Activated CD4-positive, CD25-positive, alpha-beta regulatory T cell (primary cell): ENCODE results near the gene RAB44.
"Not testable (repeated sequence)": the region's sequence is repeated elsewhere in the genome, so short reads cannot be mapped to it uniquely, and the experiment has no call there.

ENCODE experiments used
- DNase-seq, 4 experiments: peaks; one replicate each; lab custom pipeline; 2025; lab: John Stamatoyannopoulos, UW

Gene RAB44

DNA sequence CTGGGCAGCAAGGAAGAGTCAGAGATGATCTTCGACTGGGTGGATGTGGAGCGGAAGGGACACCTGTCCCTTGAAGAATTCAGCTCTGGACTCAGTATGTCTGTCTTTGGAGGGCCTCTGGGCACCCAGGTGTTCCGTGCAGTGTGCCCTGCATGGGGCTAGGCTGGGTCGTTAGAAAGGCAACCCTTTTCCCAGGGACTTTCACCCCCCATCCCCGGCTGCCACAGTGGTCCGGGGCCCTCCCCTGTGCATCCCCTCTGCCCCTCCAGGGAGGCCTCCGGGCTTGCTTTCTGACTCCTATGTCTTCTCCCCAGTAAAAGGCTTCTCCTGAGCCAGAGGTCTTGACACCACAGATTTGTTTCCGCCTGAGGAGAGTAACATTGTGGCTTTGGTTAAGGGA, 16.2 kb downstream of the RAB44 start:
- DNase-seq = no peak

GRCh38 chr6:36714511-36714910, 16.9 kb downstream of the RAB44 start:
- DNase-seq = no peak

GRCh38 chr6:36715469-36715868, 17.8 kb downstream of the RAB44 start:
- DNase-seq = no peak

GRCh38 chr6:36716476-36717093, 19.0 kb downstream of the RAB44 start:
- DNase-seq = no peak

GRCh38 chr6:36717231-36717825, 19.7 kb downstream of the RAB44 start:
- no peak for DNase-seq

- no peak for DNase-seq
Measured at GRCh38 chr6:36717871-36718540, 20.4 kb downstream of the RAB44 start.

DNA sequence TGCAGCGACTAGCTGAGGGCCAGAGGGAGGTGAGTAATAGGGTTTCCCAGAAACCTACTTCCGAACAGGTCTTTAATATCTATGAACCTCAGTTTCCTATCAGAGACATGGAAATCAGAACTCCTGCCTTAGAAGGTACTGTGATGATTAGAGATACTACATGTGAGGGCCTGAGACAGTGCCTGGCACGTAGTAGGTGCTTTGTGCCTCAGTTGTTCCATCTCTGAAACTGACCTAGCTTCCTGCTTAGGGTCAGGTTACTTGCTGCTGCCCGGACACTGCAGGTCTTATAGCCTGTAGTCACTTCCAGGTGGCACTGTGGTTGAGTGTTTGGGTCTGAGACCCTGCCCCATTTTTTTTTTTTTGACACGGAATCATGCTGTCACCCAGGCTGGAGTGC, 20.9 kb downstream of the RAB44 start:
- no peak for DNase-seq

GRCh38 chr6:36719126-36719525, 21.5 kb downstream of the RAB44 start:
- DNase-seq = no peak

GRCh38 chr6:36720251-36721141, 22.9 kb downstream of the RAB44 start:
- DNase-seq = no peak

DNA sequence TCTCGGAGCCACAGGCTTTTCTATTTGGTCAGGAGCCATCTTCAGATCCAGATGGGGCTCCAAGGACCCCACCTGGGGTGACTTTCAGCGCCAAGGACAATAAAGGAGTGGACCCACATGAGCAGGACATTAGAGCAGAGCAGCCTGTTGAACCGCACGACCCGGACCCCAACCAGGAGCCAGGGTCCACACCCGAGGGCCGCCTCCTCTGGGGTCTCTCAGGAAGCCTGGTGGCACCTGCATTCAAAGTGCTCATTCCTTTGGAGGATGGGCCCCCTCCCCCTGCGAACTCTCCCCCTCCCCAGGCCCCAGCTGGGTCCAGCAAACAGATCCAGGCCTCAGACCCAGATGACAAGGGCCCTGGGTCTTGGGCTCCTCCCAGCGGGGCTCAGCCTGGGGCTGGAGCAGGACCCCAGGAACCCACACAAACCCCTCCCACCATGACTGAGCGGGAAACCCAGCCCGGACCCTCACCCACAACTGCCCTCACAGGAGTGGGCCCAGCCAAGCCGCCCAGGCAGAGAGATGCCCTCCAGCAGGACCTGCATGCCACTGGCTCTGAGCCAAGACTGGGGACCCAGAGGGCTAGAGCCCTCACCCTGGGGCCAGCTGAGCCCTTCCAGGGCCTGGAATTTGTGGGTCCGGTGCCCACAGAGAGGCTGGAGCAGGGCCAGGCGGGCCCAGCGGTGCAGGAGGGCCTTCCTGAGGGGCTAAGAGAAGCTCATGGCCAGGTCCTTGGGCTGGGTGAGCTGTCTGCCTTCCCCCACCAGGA, 23.9 kb downstream of the RAB44 start:
- no peak for DNase-seq

DNA sequence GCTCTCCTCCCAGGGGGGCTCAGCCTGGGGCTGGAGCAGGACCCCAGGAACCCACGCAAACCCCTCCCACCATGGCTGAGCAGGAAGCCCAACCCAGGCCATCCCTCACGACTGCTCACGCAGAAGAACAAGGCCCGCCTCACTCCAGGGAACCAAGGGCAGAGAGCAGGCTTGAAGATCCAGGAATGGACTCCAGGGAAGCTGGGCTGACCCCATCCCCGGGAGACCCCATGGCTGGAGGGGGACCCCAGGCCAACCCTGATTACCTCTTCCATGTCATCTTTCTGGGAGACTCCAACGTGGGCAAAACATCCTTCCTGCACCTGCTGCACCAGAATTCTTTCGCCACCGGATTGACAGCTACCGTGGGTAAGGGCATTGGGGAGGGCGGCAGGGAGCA, 24.7 kb downstream of the RAB44 start:
- DNase-seq = no peak

DNA sequence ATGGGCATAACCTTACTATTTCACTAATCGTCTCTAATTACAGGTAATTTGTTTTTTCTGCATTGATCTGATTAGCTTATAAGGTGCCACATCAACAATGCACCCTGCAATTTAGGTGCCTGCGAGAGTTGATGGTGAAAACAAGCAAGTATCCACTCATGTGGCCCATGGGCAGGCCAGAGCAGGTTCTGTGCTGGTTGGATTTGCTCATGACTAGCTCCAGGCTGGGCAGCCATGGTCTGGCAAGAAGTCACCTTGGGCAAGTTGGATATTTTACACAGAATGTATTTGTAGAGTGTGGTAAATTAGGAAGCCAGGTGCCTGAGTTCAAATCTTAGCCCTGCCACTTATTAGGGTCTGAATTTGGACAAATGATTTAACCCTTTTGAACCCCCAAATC, 25.3 kb downstream of the RAB44 start:
- no peak for DNase-seq

GRCh38 chr6:36723992-36724391, 26.4 kb downstream of the RAB44 start:
- DNase-seq = not testable (repeated sequence)

DNA sequence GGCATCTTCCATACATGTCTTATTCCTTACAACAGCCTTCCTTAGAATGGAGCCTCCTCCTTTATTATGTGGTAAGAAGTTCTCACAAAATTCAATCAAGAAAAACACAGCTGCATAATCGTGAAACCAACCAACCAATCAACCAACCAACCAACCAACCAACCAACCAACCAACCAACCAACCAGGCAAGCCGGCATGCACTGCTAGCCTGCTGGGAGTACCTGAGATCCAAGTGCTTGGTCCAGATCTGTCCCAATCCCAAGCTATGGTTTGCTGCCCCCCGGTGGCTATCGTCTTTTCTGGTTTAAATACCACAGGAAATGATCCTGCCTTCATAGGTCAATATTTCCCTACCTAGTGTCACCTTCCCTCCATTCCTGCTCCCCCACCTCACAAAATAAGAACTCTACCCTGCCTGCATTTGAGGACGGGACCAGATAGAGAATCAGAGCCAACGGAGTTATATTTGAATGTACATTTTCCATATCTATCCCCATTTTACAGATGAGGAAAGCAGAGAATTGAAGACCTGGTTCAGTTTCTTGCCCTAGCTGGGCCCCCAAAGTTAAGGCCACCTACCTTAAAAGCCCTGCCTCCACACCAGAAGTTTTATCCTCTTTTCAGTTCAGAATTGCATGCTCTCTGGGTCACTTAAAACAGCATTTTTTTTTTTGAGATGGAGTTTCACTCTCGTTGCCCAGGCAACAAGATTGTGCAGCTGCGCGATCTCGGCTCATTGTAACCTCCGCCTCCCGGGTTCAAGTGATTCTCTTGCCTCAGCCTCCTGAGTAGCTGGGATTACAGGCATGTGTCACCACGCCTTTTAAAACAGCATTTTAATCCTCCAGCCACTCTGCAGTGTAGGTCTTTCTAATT, 27.1 kb downstream of the RAB44 start:
- peak in 1 of 4 experiments; percentile 34 for DNase-seq

- no peak for DNase-seq
Measured at GRCh38 chr6:36725581-36725980, 28.0 kb downstream of the RAB44 start.

- DNase-seq = no peak
Measured at GRCh38 chr6:36727505-36728021, 29.9 kb downstream of the RAB44 start.

DNA sequence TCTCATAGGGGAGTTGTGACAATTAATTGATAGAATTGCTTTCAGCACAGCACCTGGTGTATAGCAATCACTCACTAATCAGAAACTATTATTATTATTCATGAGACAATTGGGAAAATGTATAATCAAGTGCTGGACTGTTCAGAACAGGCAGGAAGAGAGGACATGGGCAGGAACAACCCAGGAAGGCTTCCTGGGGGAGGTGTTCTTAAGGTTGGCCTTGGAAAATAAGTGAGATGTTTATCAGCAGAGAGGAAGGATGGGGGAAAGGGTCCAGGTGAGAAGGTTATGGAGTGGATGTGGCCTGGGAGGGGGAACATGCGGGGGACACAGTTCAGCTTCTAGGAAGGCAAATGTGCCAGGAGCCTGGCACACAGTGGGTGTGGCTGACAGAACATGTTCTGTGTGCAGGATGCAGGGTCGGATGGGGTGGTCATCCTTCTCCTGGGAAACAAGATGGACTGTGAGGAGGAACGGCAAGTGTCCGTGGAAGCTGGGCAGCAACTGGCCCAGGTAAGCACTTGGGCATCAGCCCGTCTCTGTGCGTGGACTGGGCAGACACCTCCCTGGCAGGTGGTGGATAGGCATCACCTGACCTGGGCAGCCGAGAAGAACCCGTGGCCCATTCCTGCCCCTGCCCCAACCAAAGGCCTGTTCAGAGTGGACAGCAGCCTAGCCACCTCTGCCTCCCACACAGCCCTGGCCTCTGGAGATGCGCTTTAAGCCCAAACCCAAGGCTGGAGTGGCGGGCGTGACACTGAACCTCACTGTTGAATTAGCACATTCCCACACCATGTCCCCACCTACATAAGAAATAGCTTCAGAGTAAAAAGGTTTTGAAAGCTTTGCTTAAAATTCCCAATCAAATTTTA, 30.9 kb downstream of the RAB44 start:
- DNase-seq = no peak

DNA sequence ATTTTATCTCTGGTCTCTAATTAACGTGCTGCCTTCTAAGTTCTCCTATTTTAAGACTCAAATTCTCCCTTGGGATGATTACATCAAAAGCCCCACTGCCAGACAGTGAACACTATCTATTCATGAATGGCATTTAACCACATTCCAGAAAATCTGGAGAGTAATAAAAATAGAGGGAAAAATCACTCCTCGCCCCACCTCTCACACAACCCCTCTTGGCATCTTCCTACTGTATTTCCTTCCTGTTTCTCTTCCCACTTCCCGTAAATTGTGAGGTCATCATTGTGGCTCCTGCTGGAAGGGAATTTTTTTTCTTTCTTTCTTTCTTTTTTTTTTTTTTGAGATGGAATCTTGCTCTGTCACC, 31.5 kb downstream of the RAB44 start:
- no peak for DNase-seq
